Keratinocyte (primary cell): ENCODE results near the gene SYNJ2.

Source experiments
- EZH2 ChIP-seq: IDR thresholded peaks from one replicate; pipeline ENCODE4 v1.6.1; 2012; ENCODE audit warnings: inconsistent platforms, mild to moderate bottlenecking, low read length, moderate library complexity
- TF ChIP-seq, protein P1 (sequence below), 3 experiments: IDR thresholded peaks in 1 of 3; conservative IDR thresholded peaks in 1 of 3; optimal IDR thresholded peaks in 1 of 3; 2 replicates in 2 of 3; 3 replicates in 1 of 3; pipeline versions ENCODE3 to v1.5.1; 2011; ENCODE audit warnings: low read length in 3 of 3, mild to moderate bottlenecking in 3 of 3, moderate library complexity in 2 of 3, control low read depth in 1 of 3, inconsistent platforms in 1 of 3; ENCODE audit not compliant: insufficient read depth in 2 of 3; ENCODE audit errors: extremely low read depth in 1 of 3

DNA sequence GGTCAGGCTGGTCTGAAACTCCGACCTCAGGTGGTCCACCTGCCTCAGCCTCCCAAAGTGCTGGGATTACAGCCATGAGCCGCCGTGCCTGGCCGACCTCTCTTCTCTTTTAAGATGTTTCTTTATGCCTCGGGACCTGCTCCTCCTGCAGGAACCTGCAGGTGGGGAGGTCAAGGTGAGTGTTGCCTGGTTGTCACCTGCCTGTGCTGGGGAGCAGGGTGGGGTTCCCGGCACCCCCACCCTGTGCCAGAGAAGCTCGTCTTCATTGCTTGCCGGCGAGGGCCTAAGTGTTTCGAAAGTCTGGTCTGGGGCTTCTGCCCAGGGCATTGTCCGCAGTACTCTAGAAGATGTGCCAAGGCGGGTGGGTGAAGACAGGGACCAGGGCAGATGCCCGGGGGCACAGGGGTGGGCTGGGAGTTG is 36.0 kb downstream of the SYNJ2 start:
- TF ChIP-seq, protein P1, sequence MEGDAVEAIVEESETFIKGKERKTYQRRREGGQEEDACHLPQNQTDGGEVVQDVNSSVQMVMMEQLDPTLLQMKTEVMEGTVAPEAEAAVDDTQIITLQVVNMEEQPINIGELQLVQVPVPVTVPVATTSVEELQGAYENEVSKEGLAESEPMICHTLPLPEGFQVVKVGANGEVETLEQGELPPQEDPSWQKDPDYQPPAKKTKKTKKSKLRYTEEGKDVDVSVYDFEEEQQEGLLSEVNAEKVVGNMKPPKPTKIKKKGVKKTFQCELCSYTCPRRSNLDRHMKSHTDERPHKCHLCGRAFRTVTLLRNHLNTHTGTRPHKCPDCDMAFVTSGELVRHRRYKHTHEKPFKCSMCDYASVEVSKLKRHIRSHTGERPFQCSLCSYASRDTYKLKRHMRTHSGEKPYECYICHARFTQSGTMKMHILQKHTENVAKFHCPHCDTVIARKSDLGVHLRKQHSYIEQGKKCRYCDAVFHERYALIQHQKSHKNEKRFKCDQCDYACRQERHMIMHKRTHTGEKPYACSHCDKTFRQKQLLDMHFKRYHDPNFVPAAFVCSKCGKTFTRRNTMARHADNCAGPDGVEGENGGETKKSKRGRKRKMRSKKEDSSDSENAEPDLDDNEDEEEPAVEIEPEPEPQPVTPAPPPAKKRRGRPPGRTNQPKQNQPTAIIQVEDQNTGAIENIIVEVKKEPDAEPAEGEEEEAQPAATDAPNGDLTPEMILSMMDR (optimal IDR thresholded peaks at IDR 0.05 in 1 of 3, IDR thresholded peaks at IDR 0.05 in 1 of 3, conservative IDR thresholded peaks at IDR 0.05 in 1 of 3; ENCODE audit: extremely low read depth in 1 of 3, insufficient read depth in 2 of 3, low read length in 3 of 3) = no peak
- no peak for TF ChIP-seq EZH2
